Stimulated activated CD4-positive, alpha-beta T cell treated with anti-CD3 and anti-CD28 coated beads, Interleukin-2, amount 100 ng/mL, for 24 hours (primary cell): ENCODE data around the gene BCR.
A peak's percentile ranks its signal among the peaks of the same experiment; 100 is the strongest.

ENCODE experiments used
- DNase-seq, 2 donors: peaks; one replicate each; pipeline ENCODE4 v3.0.0-alpha.2; 2020

The BCR gene

DNA sequence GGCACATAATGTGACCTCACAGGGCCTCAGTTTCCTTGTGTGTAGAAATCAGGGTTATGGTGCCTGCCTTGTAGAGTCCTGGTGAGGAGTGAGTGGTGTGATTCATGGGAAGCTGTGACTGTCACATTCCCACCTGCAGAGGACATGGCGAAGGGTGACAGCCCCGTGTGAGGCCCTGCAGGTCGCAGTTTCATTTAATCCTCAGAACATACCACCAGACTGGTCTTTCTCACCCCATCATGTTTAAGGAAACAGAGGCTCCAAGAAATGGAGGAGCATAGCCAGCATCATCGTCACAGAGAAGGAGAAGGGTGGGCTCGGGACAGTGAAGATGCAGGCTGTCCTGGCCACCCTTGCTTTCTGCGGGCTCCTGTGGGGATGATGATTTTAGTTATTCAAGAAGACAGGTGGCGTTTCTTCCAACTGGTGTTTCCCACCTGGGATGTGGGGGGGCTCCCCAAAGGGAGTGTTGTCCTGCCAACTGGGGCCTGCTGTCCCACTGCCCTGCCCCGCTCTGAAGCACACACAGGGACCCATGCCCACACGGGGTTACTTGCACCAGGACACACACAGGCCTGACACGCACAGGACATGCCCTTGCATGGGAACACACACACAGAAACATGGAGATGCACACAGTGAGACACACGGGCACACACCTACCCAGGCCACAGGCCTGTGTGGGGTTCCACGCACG is 100.2 kb downstream of the BCR start:
- no peak for DNase-seq

DNA sequence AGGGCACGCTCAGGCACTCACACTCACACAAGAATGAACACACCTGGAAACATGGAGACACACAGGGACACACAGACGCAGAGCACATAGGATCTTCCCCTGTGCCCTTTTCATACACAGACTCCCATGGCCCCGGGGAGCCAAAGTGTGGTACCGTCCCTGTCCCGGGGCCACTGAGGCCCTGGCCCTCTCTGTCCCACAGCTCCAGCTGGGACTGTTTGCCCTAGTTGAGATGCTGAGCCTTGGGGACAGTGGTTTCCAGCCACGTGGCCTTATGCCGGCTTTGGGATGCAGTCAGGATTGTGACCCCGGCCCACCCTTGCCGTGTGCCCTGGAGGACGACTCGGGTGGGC is 100.7 kb downstream of the BCR start:
- DNase-seq: no peak

- peak; percentile 88 for DNase-seq
These were observed 101.2 kb downstream of the BCR start for GRCh38 chr22:23281406-23282088.

- DNase-seq: no peak
These were observed 101.8 kb downstream of the BCR start for GRCh38 chr22:23282089-23282501.

DNA sequence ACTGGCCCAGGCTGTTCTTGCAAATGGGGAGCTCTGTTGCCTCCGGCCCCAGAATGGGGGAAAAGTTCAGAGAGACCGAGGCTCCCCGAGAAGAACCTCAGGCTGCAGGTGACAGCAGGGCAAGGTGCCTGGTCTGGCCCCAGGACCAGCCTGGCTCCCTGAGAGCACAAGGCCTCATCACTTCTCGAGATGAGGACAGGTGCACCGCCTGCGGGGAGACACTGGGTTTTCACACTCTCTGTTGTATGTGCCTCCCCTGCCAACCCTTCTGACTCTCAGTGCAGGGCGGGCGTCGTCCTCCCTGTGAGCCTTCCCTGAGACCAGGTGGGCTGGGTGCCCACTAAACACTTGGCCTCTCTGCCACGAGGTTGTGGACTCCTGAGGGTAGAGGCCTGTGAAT is 102.2 kb downstream of the BCR start:
- DNase-seq: no peak

DNA sequence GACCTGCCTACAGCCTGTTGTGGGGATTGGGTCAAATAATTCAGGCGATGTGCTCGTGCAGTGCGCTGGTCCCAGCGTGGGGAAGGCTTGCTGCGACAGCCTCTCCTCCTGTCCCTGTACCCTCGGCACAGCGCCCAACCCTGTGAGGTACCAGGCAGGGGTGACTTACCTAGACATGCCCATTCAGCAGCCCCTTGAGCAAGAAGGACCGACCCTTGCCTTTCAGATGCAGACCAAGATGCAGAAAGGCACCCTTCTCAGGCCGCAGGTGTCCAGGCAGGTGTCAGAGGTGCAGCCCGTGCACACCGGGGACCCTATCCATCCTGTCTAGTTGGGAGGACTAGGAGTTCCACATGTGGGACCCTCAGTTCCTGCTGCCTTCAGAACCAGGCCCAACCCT is 102.7 kb downstream of the BCR start:
- DNase-seq: no peak

GRCh38 chr22:23283591-23284503 is 103.5 kb downstream of the BCR start:
- DNase-seq: no peak

GRCh38 chr22:23284504-23285033 is 104.3 kb downstream of the BCR start:
- no peak for DNase-seq

DNA sequence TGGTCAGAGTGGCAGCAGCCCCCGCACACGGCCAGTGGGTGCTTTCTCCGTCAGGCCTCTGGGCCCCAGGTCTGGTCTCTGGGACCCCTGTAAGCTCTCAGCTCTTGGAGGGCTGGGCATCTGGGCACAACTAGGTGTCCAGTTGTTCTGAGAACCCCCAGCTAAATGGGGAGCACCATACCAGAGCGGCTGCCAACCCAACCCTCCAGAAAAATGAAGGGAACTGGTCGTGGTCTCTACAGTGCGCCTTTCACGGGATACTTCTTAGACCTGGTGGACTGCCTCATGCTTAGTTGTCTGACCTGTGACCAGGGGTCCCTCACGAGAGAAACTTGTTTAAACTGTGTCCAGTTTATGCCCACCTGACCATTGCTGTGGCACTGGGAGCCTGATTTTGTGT is 104.9 kb downstream of the BCR start:
- no peak for DNase-seq

- no peak for DNase-seq
These were observed 105.4 kb downstream of the BCR start for GRCh38 chr22:23285734-23286133.

GRCh38 chr22:23286296-23286695 is 106.0 kb downstream of the BCR start:
- DNase-seq: no peak

DNA sequence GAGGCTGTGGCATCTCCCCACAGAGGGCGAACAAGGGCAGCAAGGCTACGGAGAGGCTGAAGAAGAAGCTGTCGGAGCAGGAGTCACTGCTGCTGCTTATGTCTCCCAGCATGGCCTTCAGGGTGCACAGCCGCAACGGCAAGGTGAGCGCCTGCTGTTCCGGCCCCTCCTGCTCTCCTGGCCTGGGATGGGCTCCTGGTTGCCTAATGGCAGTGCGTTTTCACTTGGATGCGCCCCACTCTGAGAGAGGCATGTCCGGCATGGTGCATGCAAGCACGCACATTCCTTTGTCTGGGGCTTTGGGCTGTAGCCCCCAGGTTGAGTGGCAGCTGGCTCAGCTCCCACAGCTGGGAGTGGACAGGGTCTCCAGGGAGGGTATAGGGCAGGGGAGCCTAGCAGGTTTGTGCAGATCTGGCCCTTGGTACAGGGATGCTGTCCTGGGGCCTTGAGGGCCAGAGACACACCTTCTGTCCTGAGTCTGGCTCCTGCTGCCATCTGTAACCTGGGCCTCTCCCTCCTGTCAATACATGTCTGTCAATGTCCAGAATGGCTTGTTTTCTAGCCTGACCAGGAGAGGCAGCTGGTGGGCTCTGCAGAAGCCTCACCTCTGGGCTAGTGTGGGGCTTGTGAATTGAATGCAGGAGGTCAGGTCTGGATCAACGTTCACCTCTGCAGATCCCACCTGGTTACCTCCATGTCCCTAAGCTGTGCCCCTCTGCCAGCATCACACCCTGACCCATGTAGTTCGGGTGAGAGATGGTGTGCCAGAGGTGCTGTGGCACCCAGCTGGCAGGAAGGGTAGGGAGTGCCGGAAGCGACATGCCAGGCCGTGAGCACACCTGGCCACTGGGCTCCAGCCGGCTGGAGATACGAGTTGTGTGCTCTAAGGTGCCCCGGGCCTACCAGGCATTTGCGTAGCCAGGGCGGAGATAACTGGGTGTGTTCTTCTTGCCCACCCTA is 107.1 kb downstream of the BCR start:
- DNase-seq: no peak

DNA sequence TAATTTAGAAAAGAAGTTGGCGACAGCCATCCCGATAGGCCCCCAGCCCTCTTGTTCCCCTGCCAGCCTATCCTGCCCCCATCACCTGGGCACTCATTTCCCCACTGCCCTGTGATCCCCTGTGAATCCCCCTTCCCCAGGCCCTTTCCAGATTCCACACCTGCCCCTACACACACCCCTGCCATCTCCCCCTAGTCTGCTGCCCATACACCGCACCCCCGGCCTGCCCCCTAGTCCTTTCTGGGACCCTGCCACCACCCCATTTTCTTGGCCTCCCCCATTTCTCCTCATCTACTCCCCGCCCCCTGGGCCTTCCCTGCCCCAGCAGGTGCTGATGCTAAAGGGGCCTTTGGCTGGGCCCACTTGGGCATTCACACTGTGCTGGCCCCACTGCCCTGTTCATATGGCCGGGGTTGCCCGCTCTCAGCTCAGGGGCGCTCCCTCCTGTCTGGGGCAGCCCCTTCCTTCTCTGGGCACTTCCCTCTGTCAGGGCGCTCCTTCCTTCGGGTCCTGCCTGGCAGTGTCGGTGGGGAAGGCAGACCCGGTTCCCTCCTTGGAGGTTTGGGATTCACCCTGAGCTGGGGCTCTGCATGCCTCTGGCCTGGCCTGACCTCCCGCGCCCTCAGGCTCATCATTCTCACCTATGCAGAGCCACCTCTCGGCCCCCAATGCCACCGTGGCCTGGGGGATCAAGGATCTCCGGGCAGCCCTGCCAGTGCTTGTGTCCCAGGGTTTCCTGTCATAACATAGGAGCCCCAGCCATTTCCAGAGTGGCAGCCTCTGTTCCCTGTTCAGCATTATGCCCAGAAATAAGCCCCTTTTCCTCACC is 108.2 kb downstream of the BCR start:
- no peak for DNase-seq

GRCh38 chr22:23289130-23289503 is 108.8 kb downstream of the BCR start:
- no peak for DNase-seq

DNA sequence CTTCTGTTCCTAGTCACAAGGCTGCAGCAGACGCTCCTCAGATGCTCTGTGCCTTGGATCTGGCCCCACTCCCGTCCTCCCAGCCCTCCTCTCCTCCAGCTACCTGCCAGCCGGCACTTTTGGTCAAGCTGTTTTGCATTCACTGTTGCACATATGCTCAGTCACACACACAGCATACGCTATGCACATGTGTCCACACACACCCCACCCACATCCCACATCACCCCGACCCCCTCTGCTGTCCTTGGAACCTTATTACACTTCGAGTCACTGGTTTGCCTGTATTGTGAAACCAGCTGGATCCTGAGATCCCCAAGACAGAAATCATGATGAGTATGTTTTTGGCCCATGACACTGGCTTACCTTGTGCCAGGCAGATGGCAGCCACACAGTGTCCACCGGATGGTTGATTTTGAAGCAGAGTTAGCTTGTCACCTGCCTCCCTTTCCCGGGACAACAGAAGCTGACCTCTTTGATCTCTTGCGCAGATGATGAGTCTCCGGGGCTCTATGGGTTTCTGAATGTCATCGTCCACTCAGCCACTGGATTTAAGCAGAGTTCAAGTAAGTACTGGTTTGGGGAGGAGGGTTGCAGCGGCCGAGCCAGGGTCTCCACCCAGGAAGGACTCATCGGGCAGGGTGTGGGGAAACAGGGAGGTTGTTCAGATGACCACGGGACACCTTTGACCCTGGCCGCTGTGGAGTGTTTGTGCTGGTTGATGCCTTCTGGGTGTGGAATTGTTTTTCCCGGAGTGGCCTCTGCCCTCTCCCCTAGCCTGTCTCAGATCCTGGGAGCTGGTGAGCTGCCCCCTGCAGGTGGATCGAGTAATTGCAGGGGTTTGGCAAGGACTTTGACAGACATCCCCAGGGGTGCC is 109.8 kb downstream of the BCR start:
- DNase-seq: peak; percentile 71 to 74

- DNase-seq: no peak
These were observed 111.6 kb downstream of the BCR start for GRCh38 chr22:23291806-23292452.

GRCh38 chr22:23292453-23293350 is 112.4 kb downstream of the BCR start:
- DNase-seq: no peak

GRCh38 chr22:23293720-23294119 is 113.4 kb downstream of the BCR start:
- DNase-seq: no peak

- no peak for DNase-seq
These were observed 113.9 kb downstream of the BCR start for GRCh38 chr22:23294221-23294620.
